GM19467 (cell line): ENCODE data around the gene SLC26A6.

ENCODE experiments used
- ATAC-seq: cut with Tn5 transposase; IDR thresholded peaks from one replicate; pipeline ENCODE4 v1.9.1; 2021; ENCODE audit warnings: mild to moderate bottlenecking, moderate library complexity; ENCODE audit not compliant: unreplicated experiment

The SLC26A6 gene

GRCh38 chr3:48635222-48636021, at the start of gene SLC26A6:
Gene SLC26A6 (minus strand): TSS chr3:48635461. CDS start chr3:48635393, 68 bp downstream.
- peak; percentile 91 for ATAC-seq

- ATAC-seq = no peak
Measured at GRCh38 chr3:48684480-48685143, 49.4 kb upstream of the SLC26A6 start.

- ATAC-seq = no peak
Measured at GRCh38 chr3:48684054-48684349, 48.7 kb upstream of the SLC26A6 start.

GRCh38 chr3:48682786-48683185, 47.5 kb upstream of the SLC26A6 start:
- no peak for ATAC-seq

GRCh38 chr3:48681974-48682610, 46.8 kb upstream of the SLC26A6 start:
- ATAC-seq = no peak

- ATAC-seq = no peak
Measured at GRCh38 chr3:48681541-48681880, 46.2 kb upstream of the SLC26A6 start.

GRCh38 chr3:48680811-48681540, 45.7 kb upstream of the SLC26A6 start:
- ATAC-seq = no peak

- no peak for ATAC-seq
Measured at GRCh38 chr3:48679411-48680391, 44.4 kb upstream of the SLC26A6 start.

- ATAC-seq = no peak
Measured at GRCh38 chr3:48678566-48679380, 43.5 kb upstream of the SLC26A6 start.

- ATAC-seq = no peak
Measured at GRCh38 chr3:48678056-48678455, 42.8 kb upstream of the SLC26A6 start.

- no peak for ATAC-seq
Measured at GRCh38 chr3:48674505-48674904, 39.2 kb upstream of the SLC26A6 start.

- ATAC-seq = no peak
Measured at GRCh38 chr3:48672522-48672921, 37.3 kb upstream of the SLC26A6 start.

- ATAC-seq = no peak
Measured at GRCh38 chr3:48664929-48665328, 29.7 kb upstream of the SLC26A6 start.

GRCh38 chr3:48664313-48664644, 29.0 kb upstream of the SLC26A6 start:
- no peak for ATAC-seq

GRCh38 chr3:48663489-48664312, 28.4 kb upstream of the SLC26A6 start:
- ATAC-seq = peak; percentile 83

GRCh38 chr3:48662753-48663488, 27.7 kb upstream of the SLC26A6 start, which contains the start of gene CELSR3:
Gene CELSR3 (minus strand): TSS chr3:48662886. CDS start chr3:48662634, 252 bp downstream.
- no peak for ATAC-seq

- ATAC-seq = no peak
Measured at GRCh38 chr3:48662145-48662752, 27.0 kb upstream of the SLC26A6 start.
